HepG2 (cell line): ENCODE results near the gene CXCL9. TPM values are rescaled to one million over a fixed set of nuclear protein-coding genes. Genes with fewer than 3 reads are reported as not detected.
A peak's percentile ranks its signal among the peaks of the same experiment; 100 is the strongest.
"Not testable (repeated sequence)": the region's sequence is repeated elsewhere in the genome, so short reads cannot be mapped to it uniquely, and the experiment has no call there.

ENCODE experiments used
- ATAC-seq: fragments of 200-7000 bp; cut with Tn5 transposase; 3 replicates; pipeline ENCODE4 v1.9.1; 2020; ENCODE audit warnings: mild to moderate bottlenecking, moderate library complexity
- BruUV-seq: library from RNA; stranded (reverse); fragments of 400-500 nt; replicated peaks from 2 replicates; lab custom pipeline; 2021; lab: Mats Ljungman, UMichigan
- CTCF ChIA-PET: fragments of 300-600 bp; formaldehyde crosslinking; extraction: SDS; loops from one replicate; lab custom pipeline; 2021; ENCODE audit warnings: low total read pairs, inconsistent platforms, low intra/inter-chr PET ratio; lab: Yijun Ruan, JAX
- POLR2A ChIA-PET: fragments of 350-600 bp; sonication (Branson Sonifier 250); formaldehyde crosslinking; loops from one replicate; lab custom pipeline; 2020; ENCODE audit warnings: antibody characterized with exemption, inconsistent platforms; lab: Yijun Ruan, JAX
- DNase-seq: peaks from one replicate; pipeline ENCODE4 v3.0.0-alpha.2; 2015; ENCODE audit warnings: low spot score
- FAIRE-seq: peaks from 3 replicates; lab custom pipeline; 2011; peaks lifted over from hg19 to GRCh38; lab: Jason Lieb, UNC
- H2AFZ ChIP-seq: one replicate; pipeline ENCODE4 v1.6.1; 2011; ENCODE audit warnings: low read length, inconsistent platforms
- H3K27ac ChIP-seq: fragments of 300-600 bp; 3 replicates; pipeline ENCODE4 v1.8.0; 2011; ENCODE audit warnings: mixed run types, mild to moderate bottlenecking, mixed read lengths, low read length, inconsistent platforms; ENCODE audit not compliant: insufficient read depth; ENCODE audit errors: extremely low read length
- H3K27me3 ChIP-seq, 2 experiments: fragments of 200-600 bp in 1 of 2; 2 replicates in 1 of 2; 3 replicates in 1 of 2; pipeline versions ENCODE4 v1.6.0 to v1.8.0; 2011; ENCODE audit warnings: low read length in 2 of 2, mild to moderate bottlenecking in 2 of 2, moderate library complexity in 2 of 2, inconsistent platforms in 1 of 2; ENCODE audit not compliant: insufficient read depth in 2 of 2, control insufficient read depth in 1 of 2
- H3K36me3 ChIP-seq, 2 experiments: fragments of 200-600 bp in 1 of 2; replicated peaks in 1 of 2; 2 replicates in 1 of 2; 3 replicates in 1 of 2; pipeline versions ENCODE4 v1.5.1 to v1.8.0; 2011; ENCODE audit warnings: low read length in 2 of 2, inconsistent platforms in 1 of 2; ENCODE audit not compliant: insufficient read depth in 2 of 2, control insufficient read depth in 1 of 2
- H3K4me1 ChIP-seq: 2 replicates; pipeline ENCODE4 v1.5.1; 2012; ENCODE audit warnings: low read length, inconsistent platforms; ENCODE audit not compliant: insufficient read depth
- H3K4me2 ChIP-seq: 2 replicates; pipeline ENCODE4 v1.6.0; 2011; ENCODE audit warnings: low read depth, low read length, inconsistent platforms
- H3K4me3 ChIP-seq, 3 experiments: fragments of 200-600 bp in 1 of 3; sonication (generic), shearing (Covaris generic) in 1 of 3; replicated peaks in 1 of 3; 2 replicates each; pipeline ENCODE4 v1.5.1; 2011 to 2016; ENCODE audit warnings: low read length in 3 of 3, inconsistent platforms in 2 of 3, low read depth in 2 of 3, mild to moderate bottlenecking in 2 of 3, control low read depth in 1 of 3, mixed read lengths in 1 of 3; ENCODE audit not compliant: insufficient read depth in 1 of 3
- H3K79me2 ChIP-seq: one replicate; pipeline ENCODE4 v1.6.1; 2011; ENCODE audit warnings: low read length, inconsistent platforms; ENCODE audit not compliant: insufficient read depth
- H3K9ac ChIP-seq: 2 replicates; pipeline ENCODE4 v1.6.0; 2011; ENCODE audit warnings: mild to moderate bottlenecking, low read depth, low read length, inconsistent platforms; ENCODE audit not compliant: insufficient read depth
- H3K9me3 ChIP-seq: 2 replicates; pipeline ENCODE4 v1.5.1; 2012; ENCODE audit warnings: mild to moderate bottlenecking, low read length
- H4K20me1 ChIP-seq: 2 replicates; pipeline ENCODE4 v1.6.0; 2011; ENCODE audit warnings: inconsistent platforms, mild to moderate bottlenecking, low read length, moderate library complexity; ENCODE audit not compliant: insufficient read depth
- WGBS: methylation state at CpG from one replicate; pipeline ENCODE4 v1.1.6; 2017; ENCODE audit warnings: low lambda C conversion rate; 5-methylcytosine and 5-hydroxymethylcytosine counted together
- in situ Hi-C: cut with HindIII; loops from 2 replicates; pipeline ENCODE4 v1.10.0; 2017; ENCODE audit warnings: low pct_unique_long_range_greater_than_20kb; ENCODE audit not compliant: extremely low pct_ligation_motif_present
- intact Hi-C: fragments of 100-400 bp; cut with micrococcal nuclease; formaldehyde crosslinking; loops from one replicate; pipeline ENCODE4 v1.10.0; 2022; ENCODE audit not compliant: unreplicated experiment
- polyA plus RNA-seq, 8 experiments: library from polyadenylated mRNA; depleted of rRNA in 3 of 8; stranded (reverse) in 7 of 8; unstranded in 1 of 8; fragments of >200 nt; fragmentation: Illumina TruSeq in 4 of 8; extraction: Trizol in 4 of 8; gene quantifications; 2 replicates each; pipeline versions ENCODE4 v1.2.1 to v1.2.3, GENCODE V29; 2011 to 2016; ENCODE audit warnings: low read depth in 4 of 8, missing spikeins in 1 of 8, mixed read lengths in 1 of 8; ENCODE audit not compliant: insufficient read depth in 1 of 8
- total RNA-seq, 5 experiments: library from RNA; depleted of rRNA; stranded (reverse); fragments of >200 nt; fragmentation: Illumina TruSeq; extraction: Trizol; gene quantifications; 2 replicates each; pipeline ENCODE4 v1.2.3, GENCODE V29; 2016; ENCODE audit warnings: low read depth in 1 of 5

Gene CXCL9
- total and polyA plus RNA-seq, 2 of the 13 experiments (the other 11 are each of a cell fraction or from before 2014, with no cell fraction given): not detected

- H3K9me3 ChIP-seq, H4K20me1 ChIP-seq, intact Hi-C loops, H3K79me2 ChIP-seq, H3K27ac ChIP-seq, BruUV-seq, H3K4me3 ChIP-seq, ATAC-seq, in situ Hi-C loops, H3K27me3 ChIP-seq, POLR2A ChIA-PET, CTCF ChIA-PET, H3K9ac ChIP-seq, H3K4me1 ChIP-seq, H3K4me2 ChIP-seq, H3K36me3 ChIP-seq, DNase-seq, FAIRE-seq, H2AFZ ChIP-seq: not testable (repeated sequence)
- WGBS: 15% methylated on average over 4 of the region's 4 CpGs
Observed at GRCh38 chr4:76044686-76045085, 37.4 kb upstream of the CXCL9 start.

- BruUV-seq, H3K9me3 ChIP-seq, H4K20me1 ChIP-seq, H3K4me1 ChIP-seq, H3K9ac ChIP-seq, H3K4me3 ChIP-seq, POLR2A ChIA-PET, intact Hi-C loops, in situ Hi-C loops, H3K36me3 ChIP-seq, H2AFZ ChIP-seq, CTCF ChIA-PET, H3K79me2 ChIP-seq, H3K27ac ChIP-seq, H3K4me2 ChIP-seq, DNase-seq, H3K27me3 ChIP-seq, FAIRE-seq, ATAC-seq: not testable (repeated sequence)
- WGBS: no CpG with 5 or more reads among the region's 18 CpGs
Observed at GRCh38 chr4:76043306-76043705, 36.0 kb upstream of the CXCL9 start.

GRCh38 chr4:76042241-76042998 is 35.1 kb upstream of the CXCL9 start:
- H4K20me1 ChIP-seq, POLR2A ChIA-PET, DNase-seq, H3K79me2 ChIP-seq, ATAC-seq, intact Hi-C loops, H3K27me3 ChIP-seq, H3K9ac ChIP-seq, CTCF ChIA-PET, H3K27ac ChIP-seq, H3K4me1 ChIP-seq, H2AFZ ChIP-seq, H3K9me3 ChIP-seq, H3K4me3 ChIP-seq, H3K36me3 ChIP-seq, FAIRE-seq, H3K4me2 ChIP-seq, in situ Hi-C loops: not testable (repeated sequence)
- BruUV-seq: TSS peak; percentile 78
- 88% methylated on average over 12 of the region's 18 CpGs for WGBS
